ENCODE measurements around the gene KRT37. TPM values are rescaled to one million over a fixed set of nuclear protein-coding genes. Genes with fewer than 3 reads are reported as not detected.
"Not testable (repeated sequence)": the region's sequence is repeated elsewhere in the genome, so short reads cannot be mapped to it uniquely, and the experiment has no call there.

Gene KRT37
- total RNA-seq, 1 donor: not detected

DNA sequence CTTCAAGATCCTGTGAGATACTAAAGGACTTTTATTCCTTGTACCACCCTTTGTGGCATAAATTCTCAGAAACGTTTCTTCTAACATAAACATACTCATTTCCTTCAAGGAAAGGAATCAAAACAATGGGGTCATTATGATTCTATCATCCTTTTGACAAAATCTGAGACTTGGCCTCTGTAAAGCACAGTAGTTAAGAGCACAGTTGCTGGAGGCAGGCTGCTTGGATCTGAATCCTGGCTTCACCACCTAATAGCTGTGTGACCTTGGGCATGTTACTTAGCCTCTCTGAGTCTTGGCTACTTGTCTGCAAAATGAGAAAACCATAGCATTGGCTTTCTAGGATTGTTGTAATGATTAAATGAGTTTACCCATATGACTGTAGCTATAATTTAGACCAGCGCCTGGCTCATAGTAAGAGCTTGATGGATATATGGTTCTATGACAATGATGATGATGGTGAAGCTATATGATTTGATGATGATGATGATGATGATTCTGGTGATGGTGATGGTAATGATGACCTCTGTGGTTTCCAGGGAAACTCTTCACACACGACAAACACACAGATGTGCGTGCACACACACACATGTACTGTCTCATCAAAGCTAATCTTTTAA lies 20.9 kb downstream of the KRT37 start:
- TF ChIP-seq CTCF (IDR thresholded peaks at IDR 0.05; ENCODE audit: insufficient read depth, low read depth, low read length): no peak
- H3K4me3 ChIP-seq (ENCODE audit: low read depth, low read length): no peak overlapping the region
- no peak for DNase-seq (ENCODE audit: low read depth)

- DNase-seq (ENCODE audit: low read depth): no peak
- H3K4me3 ChIP-seq (ENCODE audit: low read depth, low read length): no peak overlapping the region
- TF ChIP-seq CTCF (IDR thresholded peaks at IDR 0.05; ENCODE audit: insufficient read depth, low read depth, low read length): no peak
Measured at GRCh38 chr17:41402161-41402560, 22.2 kb downstream of the KRT37 start.

DNA sequence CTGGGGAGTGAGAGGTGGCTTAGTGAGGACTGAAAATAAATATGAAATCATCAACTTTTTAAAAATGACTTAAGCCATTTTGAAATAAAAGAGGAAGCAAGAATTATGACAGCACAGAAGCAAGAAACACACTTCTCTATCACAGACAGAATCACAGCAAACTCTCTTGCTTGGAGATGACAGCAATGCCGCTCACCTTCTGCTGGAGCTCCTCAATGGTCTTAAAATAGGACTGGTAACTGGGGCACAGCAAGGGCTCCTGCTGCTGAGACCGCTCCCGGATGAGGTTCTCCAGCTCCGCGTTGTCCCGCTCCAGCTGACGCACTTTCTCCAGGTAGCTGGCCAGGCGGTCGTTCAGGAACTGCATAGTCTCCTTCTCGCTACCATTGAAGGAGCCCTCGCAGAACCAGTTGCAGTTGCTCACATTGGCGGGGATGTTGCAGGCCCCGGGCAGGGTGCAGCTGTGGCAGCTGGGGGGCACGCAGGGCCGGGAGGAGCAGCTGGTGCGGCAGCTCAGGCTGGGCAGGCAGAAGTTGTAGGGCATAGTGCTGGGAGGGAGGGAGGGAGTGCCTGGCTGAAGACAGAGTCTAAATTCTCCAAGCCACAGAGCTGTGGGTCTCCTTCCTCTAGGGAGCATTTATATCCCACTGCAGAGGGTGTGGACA lies 27.3 kb downstream of the KRT37 start, which contains the start of gene KRT31:
KRT31 (minus strand) TSS at position 613 of the 665 bp plus-strand sequence; CDS start at position 544, 69 bp downstream.
- no peak within 1 kb of the TSS for H3K4me3 ChIP-seq (ENCODE audit: low read depth, low read length)
- no peak for DNase-seq (ENCODE audit: low read depth)
- TF ChIP-seq CTCF (IDR thresholded peaks at IDR 0.05; ENCODE audit: insufficient read depth, low read depth, low read length): no peak

DNA sequence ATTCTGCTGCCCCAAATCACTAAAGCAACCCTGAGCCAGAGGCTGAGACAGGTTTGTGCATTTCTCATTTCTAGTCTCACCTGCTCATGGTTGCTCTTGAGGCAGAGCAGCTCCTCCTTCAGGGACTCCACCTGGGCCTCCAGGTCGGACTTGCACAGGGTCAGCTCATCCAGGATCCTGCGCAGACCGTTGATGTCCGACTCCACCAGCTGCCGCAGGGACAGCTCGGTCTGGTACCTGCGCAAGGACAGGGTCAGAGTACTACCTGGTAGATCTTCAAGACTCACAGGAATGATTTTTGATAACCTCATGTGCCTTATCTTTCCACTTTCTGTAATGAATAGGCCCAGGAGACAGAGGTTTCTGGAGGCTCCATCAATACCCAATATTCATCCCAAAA lies 28.0 kb downstream of the KRT37 start:
- no peak for DNase-seq (ENCODE audit: low read depth)
- TF ChIP-seq CTCF (IDR thresholded peaks at IDR 0.05; ENCODE audit: insufficient read depth, low read depth, low read length): no peak
- H3K4me3 ChIP-seq (ENCODE audit: low read depth, low read length): no peak overlapping the region

- TF ChIP-seq CTCF (IDR thresholded peaks at IDR 0.05; ENCODE audit: insufficient read depth, low read depth, low read length): no peak
- no peak overlapping the region for H3K4me3 ChIP-seq (ENCODE audit: low read depth, low read length)
- DNase-seq (ENCODE audit: low read depth): no peak
Measured at GRCh38 chr17:41395611-41396010, 28.8 kb downstream of the KRT37 start.

GRCh38 chr17:41395044-41395443 lies 29.3 kb downstream of the KRT37 start:
- DNase-seq (ENCODE audit: low read depth); H3K4me3 ChIP-seq (ENCODE audit: low read depth, low read length): not testable (repeated sequence)

DNA sequence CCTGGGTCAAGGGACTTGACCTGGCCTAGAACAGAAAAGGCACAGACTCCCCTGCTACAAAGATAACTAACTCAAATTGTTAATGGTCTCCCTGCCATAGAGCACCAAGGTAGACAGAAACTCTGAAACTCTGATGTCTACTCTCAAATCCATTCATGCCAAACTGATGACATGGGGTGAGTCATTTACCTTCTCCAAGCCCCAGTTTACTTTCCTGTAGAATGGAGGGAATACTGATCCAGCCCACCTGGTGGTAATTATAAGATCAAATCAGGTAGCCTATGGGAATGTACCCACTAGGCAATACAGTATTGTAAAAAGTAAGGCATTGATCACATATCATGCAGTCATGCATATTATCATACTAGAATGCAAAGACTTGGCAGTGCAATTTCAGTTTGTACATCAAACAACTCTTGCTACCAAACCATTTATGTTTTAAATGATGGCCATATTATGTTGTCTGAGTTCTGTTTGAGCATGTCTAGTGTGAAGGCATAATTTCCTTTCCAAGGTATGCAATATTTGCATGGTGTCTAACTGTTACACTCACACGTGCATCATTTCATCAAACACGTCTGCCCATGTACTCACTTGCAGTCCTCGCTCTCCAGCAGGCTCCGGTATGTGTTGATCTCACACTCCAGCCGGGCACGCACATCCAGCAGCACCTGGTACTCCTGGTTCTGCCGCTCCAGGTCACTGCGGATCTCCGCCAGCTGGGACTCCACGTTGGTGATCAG lies 30.0 kb downstream of the KRT37 start:
- no peak for TF ChIP-seq CTCF (IDR thresholded peaks at IDR 0.05; ENCODE audit: insufficient read depth, low read depth, low read length)
- DNase-seq (ENCODE audit: low read depth): no peak
- H3K4me3 ChIP-seq (ENCODE audit: low read depth, low read length): no peak overlapping the region

All from fibroblast of villous mesenchyme (primary cell).